HepG2 (cell line): Measurements from ENCODE around the gene EOGT. TPM values are rescaled to one million over a fixed set of nuclear protein-coding genes. Genes with fewer than 3 reads are reported as not detected.
A peak's percentile ranks its signal among the peaks of the same experiment; 100 is the strongest.

ENCODE experiments used
- ASH2L ChIP-seq: fragments of 300-600, 200-600 bp; sonication (generic); IDR thresholded peaks from 2 replicates; pipeline ENCODE4 v1.7.0; 2017; ENCODE audit warnings: low read depth, mild to moderate bottlenecking, moderate library complexity, mixed read lengths, low read length; ENCODE audit not compliant: insufficient read length
- DR1 ChIP-seq: sonication (generic); formaldehyde crosslinking; IDR thresholded peaks from 2 replicates; pipeline ENCODE4 v1.8.0; 2021; ENCODE audit warnings: mild to moderate bottlenecking, missing genetic modification reagents, inconsistent platforms
- NFE2 ChIP-seq: sonication (generic); formaldehyde crosslinking; IDR thresholded peaks from 2 replicates; pipeline ENCODE4 v1.4.0; 2020; ENCODE audit warnings: missing genetic modification reagents
- PHB2 ChIP-seq: fragments of 450-650 bp; IDR thresholded peaks from 2 replicates; pipeline ENCODE4 v1.6.1; 2018; ENCODE audit not compliant: partially characterized antibody
- PITX1 ChIP-seq: sonication (generic); formaldehyde crosslinking; IDR thresholded peaks from 2 replicates; pipeline ENCODE4 v1.5.1; 2020; ENCODE audit warnings: mild to moderate bottlenecking, missing genetic modification reagents
- SSRP1 ChIP-seq: IDR thresholded peaks from 2 replicates; pipeline ENCODE4 v1.6.1; 2016; ENCODE audit warnings: control low read depth
- ZKSCAN8 ChIP-seq: IDR thresholded peaks from 2 replicates; pipeline ENCODE4 v1.6.1; 2016; ENCODE audit warnings: borderline replicate concordance, missing genetic modification reagents, missing compliant biosample characterization
- ZNF317 ChIP-seq: sonication (generic); formaldehyde crosslinking; IDR thresholded peaks from 2 replicates; pipeline ENCODE4 v1.5.0; 2020; ENCODE audit warnings: mild to moderate bottlenecking, missing genetic modification reagents
- ZNF431 ChIP-seq: sonication (generic); formaldehyde crosslinking; IDR thresholded peaks from 2 replicates; pipeline ENCODE4 v1.9.0; 2022; ENCODE audit warnings: missing genetic modification reagents, low read depth, mild to moderate bottlenecking, borderline replicate concordance
- ZNF790 ChIP-seq: sonication (generic); formaldehyde crosslinking; IDR thresholded peaks from 2 replicates; pipeline ENCODE4 v1.8.0; 2022; ENCODE audit warnings: missing genetic modification reagents, mild to moderate bottlenecking, borderline replicate concordance
- polyA plus RNA-seq, 8 experiments: library from polyadenylated mRNA; depleted of rRNA in 3 of 8; stranded (reverse) in 7 of 8; unstranded in 1 of 8; fragments of >200 nt; fragmentation: Illumina TruSeq in 4 of 8; extraction: Trizol in 4 of 8; gene quantifications; 2 replicates each; pipeline versions ENCODE4 v1.2.1 to v1.2.3, GENCODE V29; 2011 to 2016; ENCODE audit warnings: low read depth in 4 of 8, missing spikeins in 1 of 8, mixed read lengths in 1 of 8; ENCODE audit not compliant: insufficient read depth in 1 of 8
- total RNA-seq, 5 experiments: library from RNA; depleted of rRNA; stranded (reverse); fragments of >200 nt; fragmentation: Illumina TruSeq; extraction: Trizol; gene quantifications; 2 replicates each; pipeline ENCODE4 v1.2.3, GENCODE V29; 2016; ENCODE audit warnings: low read depth in 1 of 5
- TF ChIP-seq, protein P1 (sequence below): sonication (generic); formaldehyde crosslinking; IDR thresholded peaks from 2 replicates; pipeline ENCODE4 v1.8.1; 2023; ENCODE audit warnings: mild to moderate bottlenecking, missing genetic modification reagents
- TF ChIP-seq, protein P2 (sequence below): sonication (generic); formaldehyde crosslinking; IDR thresholded peaks from 2 replicates; pipeline ENCODE4 v1.4.0; 2020; ENCODE audit warnings: missing genetic modification reagents
- TF ChIP-seq, protein P3 (sequence below): sonication (generic); formaldehyde crosslinking; IDR thresholded peaks from 2 replicates; pipeline ENCODE4 v1.4.0; 2020; ENCODE audit warnings: mild to moderate bottlenecking, missing genetic modification reagents

The EOGT gene
- total and polyA plus RNA-seq, 2 of the 13 experiments (the other 11 are each of a cell fraction or from before 2014, with no cell fraction given), result 4.5 to 18.6 TPM

DNA sequence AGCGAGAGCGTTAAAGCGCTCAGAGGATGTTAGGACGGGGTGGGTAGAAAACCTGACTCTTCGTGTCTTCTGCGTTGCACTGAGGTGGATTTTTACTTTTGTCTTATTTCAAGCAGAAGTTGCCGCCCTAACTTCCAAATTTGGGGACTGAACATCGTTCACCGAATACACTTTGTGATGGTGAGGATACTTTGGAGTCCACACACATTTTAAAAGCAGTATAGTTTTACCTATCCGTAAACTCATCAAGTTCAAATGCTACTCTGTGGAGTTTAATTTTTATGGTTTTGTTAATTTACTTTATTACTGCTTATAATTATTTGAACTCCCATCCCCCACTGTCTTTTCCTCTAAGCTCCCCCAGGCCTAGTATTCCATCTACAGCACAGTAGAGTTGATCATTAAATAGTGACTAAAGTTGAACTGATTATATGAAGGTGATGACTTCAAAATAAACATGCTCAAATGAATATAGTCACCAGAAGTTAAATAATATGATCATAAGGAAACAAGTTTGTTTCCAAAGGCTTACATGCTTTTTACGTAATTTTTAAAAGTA lies 617 bp upstream of the EOGT start (continued):
- TF ChIP-seq, protein P1, sequence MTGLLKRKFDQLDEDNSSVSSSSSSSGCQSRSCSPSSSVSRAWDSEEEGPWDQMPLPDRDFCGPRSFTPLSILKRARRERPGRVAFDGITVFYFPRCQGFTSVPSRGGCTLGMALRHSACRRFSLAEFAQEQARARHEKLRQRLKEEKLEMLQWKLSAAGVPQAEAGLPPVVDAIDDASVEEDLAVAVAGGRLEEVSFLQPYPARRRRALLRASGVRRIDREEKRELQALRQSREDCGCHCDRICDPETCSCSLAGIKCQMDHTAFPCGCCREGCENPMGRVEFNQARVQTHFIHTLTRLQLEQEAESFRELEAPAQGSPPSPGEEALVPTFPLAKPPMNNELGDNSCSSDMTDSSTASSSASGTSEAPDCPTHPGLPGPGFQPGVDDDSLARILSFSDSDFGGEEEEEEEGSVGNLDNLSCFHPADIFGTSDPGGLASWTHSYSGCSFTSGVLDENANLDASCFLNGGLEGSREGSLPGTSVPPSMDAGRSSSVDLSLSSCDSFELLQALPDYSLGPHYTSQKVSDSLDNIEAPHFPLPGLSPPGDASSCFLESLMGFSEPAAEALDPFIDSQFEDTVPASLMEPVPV (CRISPR knock-in tag), result no peak
- TF ChIP-seq NFE2 (CRISPR knock-in tag), result no peak
- no peak for TF ChIP-seq ZKSCAN8 (CRISPR knock-in tag)
- TF ChIP-seq, protein P2, sequence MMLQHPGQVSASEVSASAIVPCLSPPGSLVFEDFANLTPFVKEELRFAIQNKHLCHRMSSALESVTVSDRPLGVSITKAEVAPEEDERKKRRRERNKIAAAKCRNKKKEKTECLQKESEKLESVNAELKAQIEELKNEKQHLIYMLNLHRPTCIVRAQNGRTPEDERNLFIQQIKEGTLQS (CRISPR knock-in tag), result no peak
- TF ChIP-seq PHB2, result no peak
- TF ChIP-seq, protein P3, sequence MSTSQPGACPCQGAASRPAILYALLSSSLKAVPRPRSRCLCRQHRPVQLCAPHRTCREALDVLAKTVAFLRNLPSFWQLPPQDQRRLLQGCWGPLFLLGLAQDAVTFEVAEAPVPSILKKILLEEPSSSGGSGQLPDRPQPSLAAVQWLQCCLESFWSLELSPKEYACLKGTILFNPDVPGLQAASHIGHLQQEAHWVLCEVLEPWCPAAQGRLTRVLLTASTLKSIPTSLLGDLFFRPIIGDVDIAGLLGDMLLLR (CRISPR knock-in tag), result peak; percentile 17; the same call in 1 of the 2 replicates
- no peak for TF ChIP-seq SSRP1
- no peak for TF ChIP-seq ZNF431 (CRISPR knock-in tag)
- no peak for TF ChIP-seq ASH2L
- TF ChIP-seq ZNF317 (CRISPR knock-in tag), result no peak
- no peak for TF ChIP-seq PITX1 (CRISPR knock-in tag)
- TF ChIP-seq ZNF790, result 0 out of 2 replicates have a peak, but pooled peaks have one; percentile 12
- TF ChIP-seq DR1 (CRISPR knock-in tag), result 0 out of 2 replicates have a peak, but pooled peaks have one; percentile 30
